Esophagus squamous epithelium (tissue), 4 donors: ENCODE measurements around the gene ZNF672.

Experiments
- CTCF ChIP-seq, 6 experiments: fragments of 450-650 bp in 4 of 6; fragments of 200-600 bp in 2 of 6; sonication (generic) in 2 of 6; IDR thresholded peaks; one replicate each; pipeline ENCODE4 v1.5.1; 2016 to 2019; ENCODE audit warnings: antibody characterized with exemption in 6 of 6, mild to moderate bottlenecking in 4 of 6, moderate library complexity in 4 of 6
- POLR2A ChIP-seq, 4 donors: fragments of 450-650 bp; IDR thresholded peaks; one replicate each; pipeline ENCODE4 v1.6.1; 2017; ENCODE audit warnings: antibody characterized with exemption in 4 of 4, mild to moderate bottlenecking in 4 of 4, moderate library complexity in 3 of 4

DNA sequence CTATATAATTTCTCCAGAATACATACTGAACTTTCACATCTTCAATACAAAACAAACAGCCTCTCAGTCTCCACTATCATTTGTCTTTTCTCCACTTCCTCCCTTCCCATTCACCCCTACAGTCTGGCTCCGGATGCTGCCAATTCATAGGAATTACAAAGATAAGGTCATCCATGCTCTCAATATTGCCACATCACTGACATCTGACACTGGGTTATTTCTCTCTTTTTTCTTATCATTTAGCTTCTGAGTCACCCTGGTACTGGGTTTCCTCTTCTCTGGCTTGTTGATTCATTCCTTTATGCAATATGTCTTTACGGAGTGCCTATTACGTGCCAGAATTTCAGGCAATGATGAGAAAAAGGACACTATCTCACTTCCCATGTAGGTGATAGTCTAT lies 9.2 kb upstream of the ZNF672 start:
- TF ChIP-seq CTCF (IDR thresholded peaks at IDR 0.05) = no peak
- no peak for TF ChIP-seq POLR2A (IDR thresholded peaks at IDR 0.05)
